ENCODE measurements around the gene MACROH2A2. TPM values are rescaled to one million over a fixed set of nuclear protein-coding genes. Genes with fewer than 3 reads are reported as not detected.
"Not testable (repeated sequence)": the region's sequence is repeated elsewhere in the genome, so short reads cannot be mapped to it uniquely, and the experiment has no call there.

Gene MACROH2A2
- total RNA-seq, 1 donor from 2014 or later, result 15.5 TPM

DNA sequence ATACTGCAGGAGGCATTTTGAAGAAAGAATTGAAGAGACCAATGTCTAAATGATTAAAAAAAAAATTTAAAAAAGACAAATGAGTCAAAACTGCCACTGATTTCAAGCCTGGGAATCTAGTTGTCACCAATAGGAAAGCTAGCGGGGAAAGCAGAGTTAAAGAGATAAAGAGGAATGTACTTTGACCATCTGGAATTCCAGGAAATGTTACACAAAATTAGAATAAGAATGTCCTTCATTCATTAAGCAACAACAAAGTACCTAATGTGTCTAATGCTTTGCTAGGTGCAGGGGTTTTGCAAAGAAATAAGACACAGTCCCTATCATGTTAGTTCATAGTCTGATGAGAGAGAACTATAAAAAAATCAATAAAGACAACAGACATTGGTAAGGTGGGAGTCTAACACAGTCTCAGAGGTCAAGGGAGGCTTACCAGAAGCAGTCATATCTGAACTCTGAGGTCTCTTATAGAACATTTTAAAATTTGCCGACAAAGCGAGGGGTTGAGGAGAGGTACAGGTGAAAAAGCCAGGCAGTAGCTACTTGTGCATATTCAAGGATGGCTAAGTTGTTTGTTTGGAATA is 102.7 kb downstream of the MACROH2A2 start:
- no peak for DNase-seq (ENCODE audit: extremely low spot score in 2 of 2)
- intact Hi-C loops (cut with DNase I), result no loop called here
- Histone ChIP-seq H3K4me1 (no peaks in the 10 kb centered on the region), H3K36me3 (peaks cover 2 to 85% of the 10 kb centered on the region in 2 donors), H3K4me3 (no peak overlapping the region), H3K9me3 (no peaks in the 10 kb centered on the region), H3K27ac (no peak overlapping the region), H3K27me3 (no peaks in the 10 kb centered on the region)
- TF ChIP-seq POLR2A (IDR thresholded peaks at IDR 0.05), result no peak

DNA sequence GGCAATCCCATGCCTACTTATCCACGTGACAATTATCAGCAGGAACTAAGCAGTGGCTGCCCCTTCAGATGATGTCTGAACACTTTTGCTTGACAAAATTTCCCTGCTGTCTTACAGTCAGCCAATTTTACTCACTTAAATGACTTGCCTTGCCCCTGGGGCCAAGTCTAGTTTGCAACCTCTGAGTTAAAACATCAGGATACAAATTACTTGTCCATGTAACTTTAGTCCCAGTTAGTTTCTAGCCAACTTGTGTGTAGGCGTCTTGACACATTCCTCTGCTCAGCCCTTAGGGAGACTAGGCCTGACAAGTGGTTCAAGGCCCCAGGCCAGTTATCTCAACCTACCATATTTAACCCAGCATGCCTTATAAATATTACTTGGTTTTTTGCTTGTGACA is 105.5 kb downstream of the MACROH2A2 start:
- H3K27me3 ChIP-seq, result no peaks in the 10 kb centered on the region
- TF ChIP-seq POLR2A (IDR thresholded peaks at IDR 0.05) (no peak), POLR2AphosphoS5 (IDR thresholded peaks at IDR 0.05; ENCODE audit: insufficient read depth in 1 of 2, low read depth in 1 of 2) (no peak)
- TF ChIP-seq, protein P1, sequence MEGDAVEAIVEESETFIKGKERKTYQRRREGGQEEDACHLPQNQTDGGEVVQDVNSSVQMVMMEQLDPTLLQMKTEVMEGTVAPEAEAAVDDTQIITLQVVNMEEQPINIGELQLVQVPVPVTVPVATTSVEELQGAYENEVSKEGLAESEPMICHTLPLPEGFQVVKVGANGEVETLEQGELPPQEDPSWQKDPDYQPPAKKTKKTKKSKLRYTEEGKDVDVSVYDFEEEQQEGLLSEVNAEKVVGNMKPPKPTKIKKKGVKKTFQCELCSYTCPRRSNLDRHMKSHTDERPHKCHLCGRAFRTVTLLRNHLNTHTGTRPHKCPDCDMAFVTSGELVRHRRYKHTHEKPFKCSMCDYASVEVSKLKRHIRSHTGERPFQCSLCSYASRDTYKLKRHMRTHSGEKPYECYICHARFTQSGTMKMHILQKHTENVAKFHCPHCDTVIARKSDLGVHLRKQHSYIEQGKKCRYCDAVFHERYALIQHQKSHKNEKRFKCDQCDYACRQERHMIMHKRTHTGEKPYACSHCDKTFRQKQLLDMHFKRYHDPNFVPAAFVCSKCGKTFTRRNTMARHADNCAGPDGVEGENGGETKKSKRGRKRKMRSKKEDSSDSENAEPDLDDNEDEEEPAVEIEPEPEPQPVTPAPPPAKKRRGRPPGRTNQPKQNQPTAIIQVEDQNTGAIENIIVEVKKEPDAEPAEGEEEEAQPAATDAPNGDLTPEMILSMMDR (IDR thresholded peaks at IDR 0.05), result no peak
- no peak overlapping the region for H3K27ac ChIP-seq
- no peaks in the 10 kb centered on the region for H3K9me3 ChIP-seq
- H3K4me1 ChIP-seq, result peaks cover 21% of the 10 kb centered on the region
- no peak overlapping the region for H3K4me3 ChIP-seq
- H3K36me3 ChIP-seq, result peaks cover 2 to 78% of the 10 kb centered on the region in 2 donors
- intact Hi-C loops (cut with DNase I), result no loop called here
- DNase-seq (ENCODE audit: extremely low spot score in 2 of 2), result no peak

DNA sequence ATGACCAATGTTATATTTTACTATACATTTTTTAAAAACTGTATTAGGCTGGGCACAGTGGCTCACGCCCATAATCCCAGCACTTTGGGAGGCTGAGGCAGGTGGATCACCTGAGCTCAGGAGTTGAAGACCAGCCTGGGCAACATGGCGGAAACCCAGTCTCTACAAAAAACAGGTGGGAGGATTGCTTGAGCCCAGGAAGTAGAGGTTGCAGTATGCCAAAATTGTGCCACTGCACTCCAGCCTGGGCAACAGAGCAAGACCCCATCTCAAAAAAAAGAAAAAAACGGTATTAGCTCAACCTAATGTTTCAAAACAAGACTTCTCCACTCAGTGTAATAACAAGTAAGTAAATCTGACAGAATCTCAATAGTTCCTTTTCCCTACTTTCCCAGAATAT is 106.7 kb downstream of the MACROH2A2 start:
- intact Hi-C loops (cut with DNase I); H3K9me3 ChIP-seq; H3K27me3 ChIP-seq; H3K27ac ChIP-seq; H3K4me3 ChIP-seq; DNase-seq (ENCODE audit: extremely low spot score in 2 of 2): not testable (repeated sequence)
- H3K4me1 ChIP-seq, result peaks cover 33% of the 10 kb centered on the region
- peaks cover 2 to 67% of the 10 kb centered on the region in 2 donors for H3K36me3 ChIP-seq

DNA sequence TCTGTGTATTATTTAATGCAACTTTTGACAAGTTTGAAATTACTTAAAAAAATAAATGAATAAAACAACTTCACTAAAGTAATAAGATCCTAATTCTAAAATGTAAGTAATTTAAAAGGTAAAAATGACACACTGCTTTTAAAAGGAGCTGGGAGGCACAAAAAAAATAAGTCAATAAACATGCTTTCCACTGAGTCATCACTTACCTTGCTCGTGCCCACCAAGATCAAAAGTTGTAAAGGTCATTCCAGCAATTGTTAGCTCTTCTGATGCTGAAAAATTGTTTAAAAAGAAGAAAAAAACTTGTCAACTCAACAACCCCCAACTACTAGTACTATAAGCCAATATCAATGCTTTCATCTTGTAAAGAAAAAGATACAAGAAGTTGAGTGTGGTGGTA is 108.2 kb downstream of the MACROH2A2 start:
- intact Hi-C loops (cut with DNase I), result no loop called here

More for the DNA sequence above, 108.2 kb downstream of the MACROH2A2 start:
- DNase-seq (ENCODE audit: extremely low spot score in 2 of 2), result no peak
- Histone ChIP-seq H3K4me1 (peaks cover 41% of the 10 kb centered on the region), H3K9me3 (no peaks in the 10 kb centered on the region), H3K27ac (no peak overlapping the region), H3K4me3 (no peak overlapping the region), H3K27me3 (no peaks in the 10 kb centered on the region), H3K36me3 (peaks cover 2 to 57% of the 10 kb centered on the region in 2 donors)
- TF ChIP-seq POLR2AphosphoS5 (IDR thresholded peaks at IDR 0.05; ENCODE audit: insufficient read depth in 1 of 2, low read depth in 1 of 2) (no peak), POLR2A (IDR thresholded peaks at IDR 0.05) (no peak)
- TF ChIP-seq, protein P1 (IDR thresholded peaks at IDR 0.05), result no peak

Other genes with a start within 250 kb of the MACROH2A2 start
- 10.6 TPM for gene AIFM2, start 80.0 kb downstream of the MACROH2A2 start, total RNA-seq
- 15.7 TPM for gene TYSND1, start 93.9 kb downstream of the MACROH2A2 start, total RNA-seq
- 57.9 TPM for gene SAR1A, start 117.7 kb downstream of the MACROH2A2 start, total RNA-seq
- 79.3 TPM for gene PPA1, start 180.6 kb downstream of the MACROH2A2 start, total RNA-seq
- gene NPFFR1, start 231.2 kb downstream of the MACROH2A2 start, total RNA-seq, result not detected